GM21390 (cell line): Measurements from ENCODE around the gene MYBPC2.

Experiments
- ATAC-seq: cut with Tn5 transposase; IDR thresholded peaks from one replicate; pipeline ENCODE4 v1.9.1; 2021; ENCODE audit not compliant: unreplicated experiment

The MYBPC2 gene

GRCh38 chr19:50478901-50479715 is 46.4 kb downstream of the MYBPC2 start:
- ATAC-seq, result no peak

DNA sequence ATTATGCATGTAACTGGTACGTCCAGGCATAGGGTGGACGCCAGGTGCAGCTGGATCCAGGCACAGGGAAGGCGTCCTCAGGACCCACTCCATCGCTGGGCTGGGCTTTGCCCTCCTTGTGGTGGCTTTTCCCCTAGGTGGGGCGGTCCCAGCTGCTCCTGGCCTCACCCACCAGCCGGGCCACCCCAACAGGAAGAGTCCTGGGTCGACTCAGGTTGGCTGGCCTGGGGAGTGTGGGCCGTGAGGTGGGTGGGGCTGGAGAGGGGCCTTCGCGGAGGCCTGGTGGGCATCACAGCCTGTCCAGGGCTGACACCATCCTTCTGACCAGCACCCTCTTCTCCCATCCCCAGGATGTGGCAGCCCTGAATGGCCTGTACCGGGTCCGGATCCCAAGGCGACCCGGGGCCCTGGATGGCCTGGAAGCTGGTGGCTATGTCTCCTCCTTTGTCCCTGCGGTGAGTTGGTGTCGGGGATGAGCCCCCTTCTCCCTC is 47.1 kb downstream of the MYBPC2 start:
- ATAC-seq, result no peak

GRCh38 chr19:50480281-50481111 is 47.8 kb downstream of the MYBPC2 start:
- no peak for ATAC-seq

DNA sequence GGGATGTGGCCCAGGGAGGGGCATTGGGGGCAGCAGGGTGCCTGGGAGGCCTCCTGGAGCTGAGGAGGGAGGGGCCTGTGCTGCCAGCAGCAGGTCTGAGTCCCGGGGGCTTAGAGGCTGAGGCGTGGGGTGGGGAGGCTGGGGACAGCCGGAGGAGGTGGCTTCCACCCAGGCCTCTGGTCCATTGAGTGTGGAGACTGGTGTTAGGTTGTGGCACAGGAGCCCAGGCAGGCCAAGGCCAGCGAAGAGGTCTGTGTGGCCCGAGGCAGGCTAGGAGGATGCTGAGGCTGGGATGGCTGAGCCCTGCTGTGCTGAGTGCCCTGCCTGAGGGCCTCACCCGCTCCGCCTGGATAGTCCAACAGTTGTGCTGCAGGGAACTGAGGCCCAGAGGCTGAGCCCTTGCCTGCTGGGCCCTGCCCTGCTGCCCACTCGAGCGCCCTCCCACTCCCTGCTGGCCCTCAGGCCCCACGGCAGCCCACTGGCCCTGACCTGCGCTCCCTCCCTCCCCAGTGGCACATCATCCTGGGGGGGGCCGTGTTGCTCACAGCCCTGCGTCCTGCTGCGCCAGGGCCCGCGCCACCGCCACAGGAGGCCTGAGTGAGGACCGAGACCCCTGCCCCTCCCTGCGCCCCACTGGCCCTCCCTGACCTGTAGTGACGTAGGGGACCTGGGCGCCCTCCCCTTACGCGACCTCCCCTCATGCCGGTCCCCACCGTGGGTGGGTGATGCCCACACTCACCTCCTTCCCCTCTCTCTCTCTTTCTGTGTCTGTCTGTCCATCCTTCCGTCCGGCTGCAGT is 48.9 kb downstream of the MYBPC2 start:
- no peak for ATAC-seq

GRCh38 chr19:50482271-50482855 is 49.7 kb downstream of the MYBPC2 start:
- no peak for ATAC-seq

GRCh38 chr19:50482916-50483315 is 50.2 kb downstream of the MYBPC2 start:
- no peak for ATAC-seq

GRCh38 chr19:50485284-50485955 is 52.7 kb downstream of the MYBPC2 start:
- no peak for ATAC-seq

DNA sequence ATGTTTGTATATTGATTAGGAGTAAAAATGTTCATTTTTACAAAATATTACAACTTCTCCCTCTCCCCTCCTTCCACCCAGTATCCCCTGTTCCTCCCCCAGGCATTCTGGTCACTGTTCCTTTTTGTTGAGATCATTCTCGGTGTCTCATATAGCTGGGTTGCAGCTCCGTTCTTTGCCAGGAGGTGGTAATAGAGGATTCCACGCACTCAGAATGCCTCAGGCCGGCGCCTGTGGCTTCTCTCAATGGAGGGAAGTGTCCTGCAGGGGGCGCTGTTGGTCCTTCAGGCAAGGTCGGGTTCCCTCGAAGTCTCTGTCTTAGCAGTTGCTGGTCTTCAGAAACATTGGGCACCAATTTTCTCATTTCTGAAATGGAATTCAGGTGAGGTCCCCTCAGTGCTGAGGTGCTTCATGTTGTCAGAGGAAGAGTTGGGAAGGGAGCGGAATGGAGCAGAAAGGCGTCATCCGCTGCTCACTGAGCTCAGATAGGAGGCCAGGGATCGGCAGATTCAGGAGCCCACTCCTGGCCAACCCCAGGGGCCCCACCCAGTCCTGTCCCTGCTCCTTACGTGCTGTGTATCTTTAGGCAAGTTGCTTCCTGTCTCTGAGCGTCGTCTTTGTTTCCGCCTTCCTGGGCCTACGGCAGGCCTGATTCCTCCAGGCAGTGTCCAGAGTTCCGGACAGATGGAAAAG is 54.3 kb downstream of the MYBPC2 start:
- no peak for ATAC-seq

DNA sequence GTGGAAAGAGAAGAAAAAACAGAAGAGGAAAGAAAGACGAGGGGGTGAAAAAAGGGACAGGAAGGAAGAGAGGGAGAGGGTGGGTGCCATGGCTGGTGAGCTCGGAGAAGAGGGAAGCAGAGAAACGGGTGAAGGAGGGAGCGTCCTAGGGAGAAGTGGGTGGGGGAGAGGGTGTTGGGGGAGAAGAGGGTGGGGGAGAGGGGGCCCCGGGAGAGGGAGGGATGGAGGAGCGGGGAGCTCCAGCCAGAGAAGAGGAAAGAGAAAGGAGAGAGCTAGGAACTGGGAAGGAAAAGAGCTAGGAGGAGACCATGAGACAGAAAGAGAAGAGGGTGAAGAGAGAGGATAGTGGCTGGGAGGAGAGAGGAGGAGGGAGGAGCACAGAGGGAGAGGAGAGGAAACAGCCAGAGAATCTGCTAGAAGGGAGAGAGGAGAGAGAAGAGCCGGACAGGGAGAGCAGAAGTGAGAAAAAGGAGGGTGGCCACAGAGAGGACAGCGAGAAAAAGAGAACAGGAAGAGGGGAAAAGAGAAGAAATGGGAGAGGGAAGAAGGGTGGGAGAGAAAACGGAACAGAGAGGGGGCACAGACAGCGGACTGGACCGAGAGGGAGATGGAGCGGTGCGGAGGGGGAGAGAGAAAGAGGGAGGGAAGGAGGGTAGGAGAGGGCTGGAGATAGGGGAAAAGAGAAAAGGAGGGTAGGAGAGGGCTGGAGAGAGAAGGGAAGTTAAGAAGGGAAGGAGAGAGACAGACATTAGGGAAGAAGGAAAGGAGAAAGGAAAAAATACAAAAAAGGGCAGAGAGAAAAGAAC is 55.9 kb downstream of the MYBPC2 start:
- no peak for ATAC-seq

GRCh38 chr19:50489461-50490011 is 56.8 kb downstream of the MYBPC2 start:
- ATAC-seq, result no peak

DNA sequence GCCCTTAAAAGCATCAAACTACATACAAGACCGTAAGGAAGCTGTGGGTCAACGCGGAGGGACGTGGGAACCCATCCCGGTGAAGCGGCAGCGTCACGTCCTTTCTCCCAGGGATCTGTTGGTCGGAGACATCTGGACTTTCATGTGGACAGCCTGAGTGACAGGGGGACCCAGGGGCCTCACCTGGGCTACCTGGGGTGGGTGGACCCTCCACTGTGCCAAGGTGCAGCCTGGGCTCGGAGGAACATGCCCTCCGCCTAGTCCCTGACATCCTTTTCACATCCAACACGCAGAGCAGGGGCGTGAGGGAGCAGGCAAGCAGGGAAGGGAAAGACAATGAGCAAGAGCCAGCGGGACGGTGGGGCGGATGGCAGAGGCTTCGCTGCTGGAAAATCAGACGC is 57.7 kb downstream of the MYBPC2 start:
- ATAC-seq, result no peak

GRCh38 chr19:50490991-50491472 is 58.3 kb downstream of the MYBPC2 start:
- ATAC-seq, result no peak

DNA sequence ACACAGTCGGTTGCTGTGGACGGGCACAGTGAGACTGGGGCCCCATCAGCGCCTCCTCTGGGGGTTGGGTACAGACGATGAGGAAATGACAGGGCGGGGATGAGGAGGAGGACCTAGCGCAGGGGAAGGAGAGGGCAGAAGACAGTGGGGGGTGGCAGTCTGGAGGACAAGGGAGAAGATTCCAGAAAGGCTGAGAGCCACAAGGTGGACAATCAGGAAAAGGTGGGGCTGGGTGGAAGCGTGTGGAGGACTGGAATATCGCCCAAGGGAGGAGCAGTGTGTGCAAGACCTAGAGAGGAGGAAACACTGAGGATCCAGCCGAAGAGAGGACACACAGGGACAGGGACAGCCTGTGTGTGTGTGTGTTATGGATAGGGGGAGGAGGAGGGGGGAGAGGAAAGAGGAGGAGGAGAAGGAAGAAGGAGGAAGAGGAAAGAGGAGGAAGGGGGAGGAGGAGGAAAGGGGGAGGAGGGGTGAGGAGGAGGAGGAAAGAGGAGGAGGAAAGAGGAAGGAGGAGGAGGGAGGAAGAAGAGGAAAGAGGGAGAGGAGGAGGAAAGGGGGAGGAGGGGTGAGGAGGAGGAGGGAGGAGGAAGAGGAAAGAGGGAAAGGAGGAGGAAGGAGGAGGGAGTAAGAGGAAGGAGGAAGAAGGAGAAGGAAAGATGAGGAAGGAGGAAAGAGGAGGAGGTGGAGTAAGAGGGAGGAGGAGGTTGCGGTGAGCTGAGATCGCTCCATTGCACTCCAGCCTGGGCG is 59.8 kb downstream of the MYBPC2 start:
- ATAC-seq, result no peak

DNA sequence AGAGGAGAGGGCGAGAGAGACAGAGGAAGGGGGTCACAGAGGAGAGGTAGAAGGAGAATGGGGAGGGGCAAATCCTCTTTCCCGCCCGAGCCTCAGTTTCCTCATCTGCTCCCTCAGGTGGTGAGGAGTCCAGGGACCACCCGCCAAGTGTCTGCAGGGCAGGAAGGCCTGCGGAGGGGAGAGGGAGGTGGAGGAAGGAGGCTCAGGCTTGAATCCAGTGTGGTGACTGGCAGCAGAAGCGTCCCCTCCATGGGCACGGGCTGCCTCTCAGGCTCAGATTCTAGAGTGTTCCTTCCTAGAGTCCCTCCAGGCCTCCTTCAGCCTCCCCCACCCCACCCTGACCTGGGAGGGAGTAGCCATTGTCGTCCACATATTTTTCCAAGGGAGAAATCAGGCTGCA is 60.5 kb downstream of the MYBPC2 start:
- no peak for ATAC-seq

DNA sequence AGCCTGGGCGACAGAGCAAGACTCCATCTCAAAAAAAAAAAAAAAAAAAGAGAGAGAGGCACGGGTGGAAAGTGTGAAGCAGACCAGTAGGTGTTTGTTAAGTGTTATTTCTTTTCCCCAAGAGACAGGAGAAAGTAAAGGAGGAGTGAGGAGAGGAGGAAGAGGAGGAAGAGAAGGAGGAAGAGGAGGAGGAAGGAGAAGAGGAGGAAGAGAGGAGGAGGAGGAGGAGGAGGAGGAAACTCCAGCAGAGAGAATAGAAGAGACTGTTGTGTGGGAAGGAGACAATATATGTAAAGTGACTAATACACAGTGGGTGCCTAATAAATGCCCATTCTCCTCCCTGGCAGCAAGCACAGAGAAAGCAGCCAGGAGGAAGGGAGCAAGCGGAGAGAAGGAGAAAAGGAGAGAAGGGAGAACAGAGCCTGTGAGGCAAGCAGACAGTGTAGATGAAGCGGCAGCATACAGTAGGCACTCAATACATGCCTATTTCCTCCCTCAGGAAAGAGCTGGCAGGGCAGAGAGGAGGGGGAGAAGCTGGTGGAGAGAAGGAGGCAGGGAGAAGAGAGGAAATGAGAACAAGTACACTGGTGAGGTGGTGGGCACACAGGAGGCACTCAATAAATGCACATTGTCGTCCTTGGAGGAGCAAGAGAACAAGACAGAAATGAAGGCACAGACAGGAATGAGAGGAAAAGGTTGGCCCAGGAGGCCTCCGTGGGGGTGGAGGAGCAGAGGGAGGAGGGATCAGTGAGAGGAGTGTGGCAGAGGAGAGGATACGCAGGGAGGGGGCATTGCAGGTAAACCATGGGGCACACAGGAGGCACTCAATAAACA is 61.7 kb downstream of the MYBPC2 start:
- ATAC-seq, result no peak

GRCh38 chr19:50495020-50495531 is 62.4 kb downstream of the MYBPC2 start:
- no peak for ATAC-seq
